Keratinocyte (primary cell): ENCODE results near the gene LRAT.

Experiments used
- EZH2 ChIP-seq: IDR thresholded peaks from one replicate; pipeline ENCODE4 v1.6.1; 2012; ENCODE audit warnings: inconsistent platforms, mild to moderate bottlenecking, low read length, moderate library complexity
- TF ChIP-seq, protein P1 (sequence below), 3 experiments: IDR thresholded peaks in 1 of 3; conservative IDR thresholded peaks in 1 of 3; optimal IDR thresholded peaks in 1 of 3; 2 replicates in 2 of 3; 3 replicates in 1 of 3; pipeline versions ENCODE3 to v1.5.1; 2011; ENCODE audit warnings: low read length in 3 of 3, mild to moderate bottlenecking in 3 of 3, moderate library complexity in 2 of 3, control low read depth in 1 of 3, inconsistent platforms in 1 of 3; ENCODE audit not compliant: insufficient read depth in 2 of 3; ENCODE audit errors: extremely low read depth in 1 of 3

DNA sequence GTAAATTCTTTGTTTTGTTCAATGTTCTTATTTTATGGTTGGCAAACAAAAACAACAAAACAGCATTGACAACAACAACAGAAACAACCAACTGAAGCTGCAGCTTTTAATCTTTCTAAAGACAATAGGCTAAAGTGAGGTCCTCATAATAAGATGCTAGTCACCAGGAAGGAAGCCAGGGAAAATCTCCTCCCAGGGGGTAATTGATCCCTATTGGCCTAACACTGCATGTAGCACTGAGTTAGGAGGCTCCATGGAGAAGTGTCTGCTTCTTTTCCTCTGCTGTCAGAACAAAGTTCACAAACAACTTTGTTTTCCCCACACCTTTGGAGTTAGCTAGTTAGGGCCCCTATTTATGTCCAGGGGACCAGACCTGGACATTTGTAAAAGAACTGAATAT is 4.7 kb upstream of the LRAT start:
- no peak for TF ChIP-seq EZH2
- TF ChIP-seq, protein P1, sequence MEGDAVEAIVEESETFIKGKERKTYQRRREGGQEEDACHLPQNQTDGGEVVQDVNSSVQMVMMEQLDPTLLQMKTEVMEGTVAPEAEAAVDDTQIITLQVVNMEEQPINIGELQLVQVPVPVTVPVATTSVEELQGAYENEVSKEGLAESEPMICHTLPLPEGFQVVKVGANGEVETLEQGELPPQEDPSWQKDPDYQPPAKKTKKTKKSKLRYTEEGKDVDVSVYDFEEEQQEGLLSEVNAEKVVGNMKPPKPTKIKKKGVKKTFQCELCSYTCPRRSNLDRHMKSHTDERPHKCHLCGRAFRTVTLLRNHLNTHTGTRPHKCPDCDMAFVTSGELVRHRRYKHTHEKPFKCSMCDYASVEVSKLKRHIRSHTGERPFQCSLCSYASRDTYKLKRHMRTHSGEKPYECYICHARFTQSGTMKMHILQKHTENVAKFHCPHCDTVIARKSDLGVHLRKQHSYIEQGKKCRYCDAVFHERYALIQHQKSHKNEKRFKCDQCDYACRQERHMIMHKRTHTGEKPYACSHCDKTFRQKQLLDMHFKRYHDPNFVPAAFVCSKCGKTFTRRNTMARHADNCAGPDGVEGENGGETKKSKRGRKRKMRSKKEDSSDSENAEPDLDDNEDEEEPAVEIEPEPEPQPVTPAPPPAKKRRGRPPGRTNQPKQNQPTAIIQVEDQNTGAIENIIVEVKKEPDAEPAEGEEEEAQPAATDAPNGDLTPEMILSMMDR (optimal IDR thresholded peaks at IDR 0.05 in 1 of 3, IDR thresholded peaks at IDR 0.05 in 1 of 3, conservative IDR thresholded peaks at IDR 0.05 in 1 of 3; ENCODE audit: extremely low read depth in 1 of 3, insufficient read depth in 2 of 3, low read length in 3 of 3): no peak
